ENCODE results near the gene CHAC1.

GRCh38 chr15:40904552-40905201, 48.6 kb upstream of the CHAC1 start:
- no peak for TF ChIP-seq CTCF (conservative IDR thresholded peaks at IDR 0.05; ENCODE audit: low read depth, low read length)
- no peak for TF ChIP-seq EZH2 (IDR thresholded peaks at IDR 0.05; ENCODE audit: borderline replicate concordance, low read depth, low read length, poor library complexity, severe bottlenecking)
